ENCODE data around the gene PML. TPM values are rescaled to one million over a fixed set of nuclear protein-coding genes. Genes with fewer than 3 reads are reported as not detected.
A peak's percentile ranks its signal among the peaks of the same experiment; 100 is the strongest.

The PML gene
- polyA plus RNA-seq, 1 of the 3 experiments (the other 2 are of a cell fraction) = 18.4 TPM

DNA sequence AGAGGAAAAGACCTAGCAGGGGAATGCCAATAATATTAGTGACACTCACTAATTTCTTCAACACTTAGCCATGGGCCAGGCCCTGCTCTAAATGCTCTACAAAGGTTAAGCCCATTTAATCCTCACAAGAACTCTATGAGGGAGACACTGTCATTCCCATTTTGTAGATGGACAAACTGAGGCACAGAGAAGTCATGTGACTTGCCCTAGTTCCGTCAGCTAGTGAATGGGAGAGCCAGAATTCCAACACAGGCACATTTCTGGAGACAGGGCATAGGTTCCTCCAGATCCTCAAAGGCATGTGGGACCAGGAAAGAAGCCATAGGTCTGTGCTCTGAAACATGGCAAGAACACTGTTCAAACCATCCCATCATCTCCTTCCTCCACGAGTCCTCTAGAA, 36.7 kb upstream of the PML start:
- CTCF ChIA-PET = interaction anchor here (1.0 to 1.9 kb wide), 6 partner anchors 11 to 170 kb away, joined by 3 to 9 read pairs (median 6); no protein-coding TSS in a partner anchor

More for the DNA sequence above, 36.7 kb upstream of the PML start:
- no peak overlapping the region for H3K4me3 ChIP-seq (ENCODE audit: low read depth in 2 of 2, low read length in 1 of 2)
- H3K9ac ChIP-seq = no peak overlapping the region
- TF ChIP-seq GABPA (IDR thresholded peaks at IDR 0.05; ENCODE audit: low read depth) = no peak
- TF ChIP-seq GATA2 (CRISPR knock-in tag; IDR thresholded peaks at IDR 0.05) = no peak
- TF ChIP-seq, protein P1, sequence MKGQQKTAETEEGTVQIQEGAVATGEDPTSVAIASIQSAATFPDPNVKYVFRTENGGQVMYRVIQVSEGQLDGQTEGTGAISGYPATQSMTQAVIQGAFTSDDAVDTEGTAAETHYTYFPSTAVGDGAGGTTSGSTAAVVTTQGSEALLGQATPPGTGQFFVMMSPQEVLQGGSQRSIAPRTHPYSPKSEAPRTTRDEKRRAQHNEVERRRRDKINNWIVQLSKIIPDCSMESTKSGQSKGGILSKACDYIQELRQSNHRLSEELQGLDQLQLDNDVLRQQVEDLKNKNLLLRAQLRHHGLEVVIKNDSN (IDR thresholded peaks at IDR 0.05; ENCODE audit: borderline replicate concordance, low read depth) = no peak; the same call in 1 of the 2 replicates
- TF ChIP-seq TEAD4 (IDR thresholded peaks at IDR 0.05; ENCODE audit: borderline replicate concordance, insufficient read depth) = no peak
- TF ChIP-seq FOXM1 (IDR thresholded peaks at IDR 0.05; ENCODE audit: low read depth) = no peak
- TF ChIP-seq MXI1 (IDR thresholded peaks at IDR 0.05; ENCODE audit: low read depth, low read length) = no peak
- TF ChIP-seq YY1 (IDR thresholded peaks at IDR 0.05; ENCODE audit: low read depth) = no peak
- no peak for TF ChIP-seq FOSL2 (IDR thresholded peaks at IDR 0.05; ENCODE audit: borderline replicate concordance, low read depth)
- TF ChIP-seq, protein P2, sequence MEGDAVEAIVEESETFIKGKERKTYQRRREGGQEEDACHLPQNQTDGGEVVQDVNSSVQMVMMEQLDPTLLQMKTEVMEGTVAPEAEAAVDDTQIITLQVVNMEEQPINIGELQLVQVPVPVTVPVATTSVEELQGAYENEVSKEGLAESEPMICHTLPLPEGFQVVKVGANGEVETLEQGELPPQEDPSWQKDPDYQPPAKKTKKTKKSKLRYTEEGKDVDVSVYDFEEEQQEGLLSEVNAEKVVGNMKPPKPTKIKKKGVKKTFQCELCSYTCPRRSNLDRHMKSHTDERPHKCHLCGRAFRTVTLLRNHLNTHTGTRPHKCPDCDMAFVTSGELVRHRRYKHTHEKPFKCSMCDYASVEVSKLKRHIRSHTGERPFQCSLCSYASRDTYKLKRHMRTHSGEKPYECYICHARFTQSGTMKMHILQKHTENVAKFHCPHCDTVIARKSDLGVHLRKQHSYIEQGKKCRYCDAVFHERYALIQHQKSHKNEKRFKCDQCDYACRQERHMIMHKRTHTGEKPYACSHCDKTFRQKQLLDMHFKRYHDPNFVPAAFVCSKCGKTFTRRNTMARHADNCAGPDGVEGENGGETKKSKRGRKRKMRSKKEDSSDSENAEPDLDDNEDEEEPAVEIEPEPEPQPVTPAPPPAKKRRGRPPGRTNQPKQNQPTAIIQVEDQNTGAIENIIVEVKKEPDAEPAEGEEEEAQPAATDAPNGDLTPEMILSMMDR (IDR thresholded peaks at IDR 0.05) = no peak
- TF ChIP-seq, protein P3, sequence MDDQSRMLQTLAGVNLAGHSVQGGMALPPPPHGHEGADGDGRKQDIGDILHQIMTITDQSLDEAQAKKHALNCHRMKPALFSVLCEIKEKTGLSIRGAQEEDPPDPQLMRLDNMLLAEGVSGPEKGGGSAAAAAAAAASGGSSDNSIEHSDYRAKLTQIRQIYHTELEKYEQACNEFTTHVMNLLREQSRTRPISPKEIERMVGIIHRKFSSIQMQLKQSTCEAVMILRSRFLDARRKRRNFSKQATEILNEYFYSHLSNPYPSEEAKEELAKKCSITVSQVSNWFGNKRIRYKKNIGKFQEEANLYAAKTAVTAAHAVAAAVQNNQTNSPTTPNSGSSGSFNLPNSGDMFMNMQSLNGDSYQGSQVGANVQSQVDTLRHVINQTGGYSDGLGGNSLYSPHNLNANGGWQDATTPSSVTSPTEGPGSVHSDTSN (IDR thresholded peaks at IDR 0.05) = no peak
- TF ChIP-seq TAF1 (IDR thresholded peaks at IDR 0.05; ENCODE audit: borderline replicate concordance, low read depth, low read length) = no peak
- TF ChIP-seq EZH2phosphoT487 (IDR thresholded peaks at IDR 0.05; ENCODE audit: borderline replicate concordance, low read depth) = no peak
- no peak for TF ChIP-seq RAD21 (IDR thresholded peaks at IDR 0.05; ENCODE audit: low read length)
- TF ChIP-seq, protein P4, sequence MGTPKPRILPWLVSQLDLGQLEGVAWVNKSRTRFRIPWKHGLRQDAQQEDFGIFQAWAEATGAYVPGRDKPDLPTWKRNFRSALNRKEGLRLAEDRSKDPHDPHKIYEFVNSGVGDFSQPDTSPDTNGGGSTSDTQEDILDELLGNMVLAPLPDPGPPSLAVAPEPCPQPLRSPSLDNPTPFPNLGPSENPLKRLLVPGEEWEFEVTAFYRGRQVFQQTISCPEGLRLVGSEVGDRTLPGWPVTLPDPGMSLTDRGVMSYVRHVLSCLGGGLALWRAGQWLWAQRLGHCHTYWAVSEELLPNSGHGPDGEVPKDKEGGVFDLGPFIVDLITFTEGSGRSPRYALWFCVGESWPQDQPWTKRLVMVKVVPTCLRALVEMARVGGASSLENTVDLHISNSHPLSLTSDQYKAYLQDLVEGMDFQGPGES (IDR thresholded peaks at IDR 0.05; ENCODE audit: low read depth, low read length) = no peak
- TF ChIP-seq, protein P5, sequence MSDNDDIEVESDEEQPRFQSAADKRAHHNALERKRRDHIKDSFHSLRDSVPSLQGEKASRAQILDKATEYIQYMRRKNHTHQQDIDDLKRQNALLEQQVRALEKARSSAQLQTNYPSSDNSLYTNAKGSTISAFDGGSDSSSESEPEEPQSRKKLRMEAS (IDR thresholded peaks at IDR 0.05; ENCODE audit: low read depth) = no peak
- no peak for TF ChIP-seq CHD2 (IDR thresholded peaks at IDR 0.05; ENCODE audit: low read length, partially characterized antibody)
- TF ChIP-seq RXRA (IDR thresholded peaks at IDR 0.05; ENCODE audit: borderline replicate concordance, low read depth) = no peak
- TF ChIP-seq, protein P6, sequence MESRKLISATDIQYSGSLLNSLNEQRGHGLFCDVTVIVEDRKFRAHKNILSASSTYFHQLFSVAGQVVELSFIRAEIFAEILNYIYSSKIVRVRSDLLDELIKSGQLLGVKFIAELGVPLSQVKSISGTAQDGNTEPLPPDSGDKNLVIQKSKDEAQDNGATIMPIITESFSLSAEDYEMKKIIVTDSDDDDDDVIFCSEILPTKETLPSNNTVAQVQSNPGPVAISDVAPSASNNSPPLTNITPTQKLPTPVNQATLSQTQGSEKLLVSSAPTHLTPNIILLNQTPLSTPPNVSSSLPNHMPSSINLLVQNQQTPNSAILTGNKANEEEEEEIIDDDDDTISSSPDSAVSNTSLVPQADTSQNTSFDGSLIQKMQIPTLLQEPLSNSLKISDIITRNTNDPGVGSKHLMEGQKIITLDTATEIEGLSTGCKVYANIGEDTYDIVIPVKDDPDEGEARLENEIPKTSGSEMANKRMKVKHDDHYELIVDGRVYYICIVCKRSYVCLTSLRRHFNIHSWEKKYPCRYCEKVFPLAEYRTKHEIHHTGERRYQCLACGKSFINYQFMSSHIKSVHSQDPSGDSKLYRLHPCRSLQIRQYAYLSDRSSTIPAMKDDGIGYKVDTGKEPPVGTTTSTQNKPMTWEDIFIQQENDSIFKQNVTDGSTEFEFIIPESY (IDR thresholded peaks at IDR 0.05; ENCODE audit: borderline replicate concordance, low read depth) = no peak
- H3K9me3 ChIP-seq = no peaks in the 10 kb centered on the region
- no peaks in the 10 kb centered on the region for H4K20me1 ChIP-seq (ENCODE audit: insufficient read depth)
- POLR2A ChIA-PET = no interaction called here
- no peaks in the 10 kb centered on the region for H3K27me3 ChIP-seq (ENCODE audit: insufficient read depth)
- H3K36me3 ChIP-seq (replicated peaks in 1 of 2; ENCODE audit: control insufficient read depth in 1 of 2, insufficient read depth in 2 of 2, low read length in 1 of 2) = no peaks in the 10 kb centered on the region
- no peak for DNase-seq
- peak overlapping the region; percentile 50; the same call in 1 of the 2 replicates for H3K4me2 ChIP-seq
- WGBS (ENCODE audit: low lambda C conversion rate) = 100% methylated on average over 1 of the region's 2 CpGs
- peaks cover 12 to 31% of the 10 kb centered on the region in 2 experiments for H3K4me1 ChIP-seq (ENCODE audit: control insufficient read depth in 1 of 2, insufficient read depth in 2 of 2, low read depth in 1 of 2, low read length in 1 of 2)
- 0 out of 4 replicates have a peak overlapping the region, but pooled peaks of 1 of the 2 experiments have one; percentile 25 for H3K27ac ChIP-seq (ENCODE audit: low read depth in 2 of 2, low read length in 1 of 2)
- peaks cover 26% of the 10 kb centered on the region for H3F3A ChIP-seq (replicated peaks; ENCODE audit: insufficient read depth)
- no peaks in the 10 kb centered on the region for H3K79me2 ChIP-seq (ENCODE audit: insufficient read depth)
- H3K9me2 ChIP-seq = no peaks in the 10 kb centered on the region
- no peak overlapping the region for H2AFZ ChIP-seq (ENCODE audit: low read depth)
